ENCODE results near the gene ANKMY1. TPM values are rescaled to one million over a fixed set of nuclear protein-coding genes. Genes with fewer than 3 reads are reported as not detected.

ANKMY1 gene
- total and polyA plus RNA-seq, 2 of the 13 experiments (the other 11 are each of a cell fraction or from before 2014, with no cell fraction given): 11.7 to 18.8 TPM

DNA sequence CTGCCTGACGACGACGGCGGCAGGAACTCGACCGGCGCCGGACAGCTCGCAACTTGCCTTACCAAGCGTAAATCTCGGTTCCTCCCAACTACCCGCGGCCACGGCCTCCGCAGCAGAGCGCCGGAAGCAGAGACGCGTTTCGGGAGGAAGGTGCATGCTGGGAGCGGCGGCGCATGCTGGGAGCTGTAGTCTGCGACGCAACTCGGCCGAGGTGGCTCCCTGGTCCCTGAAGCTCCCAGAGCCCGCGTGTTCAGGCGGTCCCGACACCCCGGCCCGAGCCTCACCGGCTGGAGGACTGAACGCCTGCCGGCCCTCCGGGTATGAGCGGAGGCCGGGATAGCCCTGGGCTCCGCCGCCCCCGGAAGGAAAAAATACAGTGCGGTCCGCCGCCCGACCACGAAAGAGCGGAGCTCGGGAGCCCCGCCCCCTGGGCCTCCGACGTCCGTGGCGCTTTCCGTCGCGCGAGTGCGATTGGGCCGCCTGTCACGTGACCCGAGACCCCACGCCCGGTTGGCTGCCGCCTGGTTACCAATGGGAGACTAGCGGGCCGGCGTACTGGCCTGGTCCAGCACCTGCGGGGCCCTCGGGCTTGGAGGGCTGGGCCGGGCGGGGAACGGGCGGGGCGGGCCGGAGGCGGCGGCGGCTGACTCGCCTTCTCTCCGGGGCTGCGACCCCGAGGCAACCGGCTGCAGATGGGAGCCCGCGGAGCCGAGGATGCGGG lies 28.6 kb upstream of the ANKMY1 start, which contains the start of gene CAPN10 (continued):
- TF ChIP-seq ZNF17 (CRISPR knock-in tag; IDR thresholded peaks at IDR 0.05) (no peak), TP53 (CRISPR knock-in tag; conservative IDR thresholded peaks at IDR 0.05) (0 out of 2 replicates have a peak, but pooled peaks have one; percentile 17), ZFP90 (CRISPR knock-in tag; IDR thresholded peaks at IDR 0.05; ENCODE audit: borderline replicate concordance) (no peak; the same call in 1 of the 2 replicates), GABPA (IDR thresholded peaks at IDR 0.05; ENCODE audit: low read depth, low read length) (no peak), GABPA (CRISPR knock-in tag; IDR thresholded peaks at IDR 0.05; ENCODE audit: low read depth) (peak; percentile 97), NFKB2 (CRISPR knock-in tag; IDR thresholded peaks at IDR 0.05; ENCODE audit: borderline replicate concordance) (no peak), NFYC (CRISPR knock-in tag; IDR thresholded peaks at IDR 0.05) (peak; percentile 85), SETDB1 (CRISPR knock-in tag; IDR thresholded peaks at IDR 0.05; ENCODE audit: borderline replicate concordance) (no peak), KMT2B (CRISPR knock-in tag; IDR thresholded peaks at IDR 0.05) (peak; percentile 82; the same call in 1 of the 2 replicates), ZNF879 (CRISPR knock-in tag; IDR thresholded peaks at IDR 0.05) (peak; percentile 78; the same call in 1 of the 2 replicates), ZNF772 (CRISPR knock-in tag; IDR thresholded peaks at IDR 0.05) (no peak; the same call in 1 of the 2 replicates), HMG20A (CRISPR knock-in tag; IDR thresholded peaks at IDR 0.05; ENCODE audit: borderline replicate concordance) (no peak), ZNF510 (CRISPR knock-in tag; IDR thresholded peaks at IDR 0.05; ENCODE audit: low read depth) (no peak), ZNF30 (CRISPR knock-in tag; IDR thresholded peaks at IDR 0.05) (0 out of 2 replicates have a peak, but pooled peaks have one; percentile 18), ZSCAN25 (CRISPR knock-in tag; IDR thresholded peaks at IDR 0.05) (no peak), TIGD3 (CRISPR knock-in tag; IDR thresholded peaks at IDR 0.05; ENCODE audit: borderline replicate concordance) (no peak), ZNF75D (CRISPR knock-in tag; IDR thresholded peaks at IDR 0.05; ENCODE audit: borderline replicate concordance) (no peak), ATF6 (CRISPR knock-in tag; conservative IDR thresholded peaks at IDR 0.05) (no peak; the same call in 1 of the 2 replicates), ZBTB44 (CRISPR knock-in tag; IDR thresholded peaks at IDR 0.05) (peak; percentile 30; the same call in 1 of the 2 replicates), ZNF124 (CRISPR knock-in tag; IDR thresholded peaks at IDR 0.05) (peak; percentile 71; the same call in 1 of the 2 replicates)
- TF ChIP-seq, protein P1, sequence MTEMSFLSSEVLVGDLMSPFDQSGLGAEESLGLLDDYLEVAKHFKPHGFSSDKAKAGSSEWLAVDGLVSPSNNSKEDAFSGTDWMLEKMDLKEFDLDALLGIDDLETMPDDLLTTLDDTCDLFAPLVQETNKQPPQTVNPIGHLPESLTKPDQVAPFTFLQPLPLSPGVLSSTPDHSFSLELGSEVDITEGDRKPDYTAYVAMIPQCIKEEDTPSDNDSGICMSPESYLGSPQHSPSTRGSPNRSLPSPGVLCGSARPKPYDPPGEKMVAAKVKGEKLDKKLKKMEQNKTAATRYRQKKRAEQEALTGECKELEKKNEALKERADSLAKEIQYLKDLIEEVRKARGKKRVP (CRISPR knock-in tag; IDR thresholded peaks at IDR 0.05): peak in 1 of 2 experiments; percentile 85; a peak in 2 of 4 replicates
- TF ChIP-seq, protein P2, sequence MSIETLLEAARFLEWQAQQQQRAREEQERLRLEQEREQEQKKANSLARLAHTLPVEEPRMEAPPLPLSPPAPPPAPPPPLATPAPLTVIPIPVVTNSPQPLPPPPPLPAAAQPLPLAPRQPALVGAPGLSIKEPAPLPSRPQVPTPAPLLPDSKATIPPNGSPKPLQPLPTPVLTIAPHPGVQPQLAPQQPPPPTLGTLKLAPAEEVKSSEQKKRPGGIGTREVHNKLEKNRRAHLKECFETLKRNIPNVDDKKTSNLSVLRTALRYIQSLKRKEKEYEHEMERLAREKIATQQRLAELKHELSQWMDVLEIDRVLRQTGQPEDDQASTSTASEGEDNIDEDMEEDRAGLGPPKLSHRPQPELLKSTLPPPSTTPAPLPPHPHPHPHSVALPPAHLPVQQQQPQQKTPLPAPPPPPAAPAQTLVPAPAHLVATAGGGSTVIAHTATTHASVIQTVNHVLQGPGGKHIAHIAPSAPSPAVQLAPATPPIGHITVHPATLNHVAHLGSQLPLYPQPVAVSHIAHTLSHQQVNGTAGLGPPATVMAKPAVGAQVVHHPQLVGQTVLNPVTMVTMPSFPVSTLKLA (IDR thresholded peaks at IDR 0.05): 0 out of 2 replicates have a peak, but pooled peaks have one; percentile 35

Measured in HepG2 (cell line).